ENCODE results near the gene PSG1.
"Not testable (repeated sequence)": the region's sequence is repeated elsewhere in the genome, so short reads cannot be mapped to it uniquely, and the experiment has no call there.

Gene PSG1

DNA sequence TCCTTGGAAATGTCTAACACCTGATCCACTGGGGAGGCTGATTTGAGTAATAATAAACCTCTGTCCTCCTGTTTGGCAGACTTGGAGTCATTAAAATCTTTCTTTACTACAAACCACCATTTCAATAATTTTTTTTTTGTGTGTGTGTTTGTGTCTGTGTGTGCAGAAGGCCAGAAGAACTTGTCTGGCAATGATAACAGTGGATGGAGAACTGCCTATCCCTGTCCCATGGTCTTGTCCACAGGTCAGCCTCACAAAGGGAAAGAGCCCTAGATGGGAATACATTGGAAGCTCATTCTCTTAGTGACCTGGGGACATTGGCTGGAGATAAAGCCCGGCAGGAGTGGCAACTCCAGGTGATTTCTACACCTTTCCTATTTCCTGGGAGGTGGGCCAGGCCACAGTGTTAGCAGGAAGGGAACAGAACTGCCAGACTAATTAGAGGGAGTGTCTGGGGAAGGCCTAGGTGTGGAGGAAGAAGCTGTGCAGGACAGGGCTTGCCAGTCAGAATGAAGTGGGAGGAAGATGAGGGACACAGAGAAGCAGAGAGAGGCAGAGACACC, 27.7 kb downstream of the PSG1 start:
- H3K27ac ChIP-seq (ENCODE audit: low read depth, low read length); H2BK120ac ChIP-seq (ENCODE audit: low read depth, low read length); DNase-seq; H3K56ac ChIP-seq (ENCODE audit: low read length); H2AK5ac ChIP-seq (ENCODE audit: low read length); H2BK5ac ChIP-seq (ENCODE audit: low read length); H3K4me3 ChIP-seq (ENCODE audit: low read length); H3K4ac ChIP-seq (ENCODE audit: low read depth, low read length); H3K79me1 ChIP-seq (ENCODE audit: low read length); H3K23ac ChIP-seq (ENCODE audit: low read length); H3K4me1 ChIP-seq (ENCODE audit: control insufficient read depth, low read depth, low read length); H4K5ac ChIP-seq (ENCODE audit: low read length); H2BK15ac ChIP-seq (replicated peaks; ENCODE audit: low read depth); H3K4me2 ChIP-seq (ENCODE audit: low read length); H3K18ac ChIP-seq (ENCODE audit: low read length); H3K36me3 ChIP-seq (ENCODE audit: control insufficient read depth, insufficient read depth, low read length); H3K9ac ChIP-seq (ENCODE audit: low read length); H4K8ac ChIP-seq (ENCODE audit: low read depth, low read length); H3K27me3 ChIP-seq (ENCODE audit: insufficient read depth, low read length, poor library complexity); H3K79me2 ChIP-seq (ENCODE audit: control insufficient read depth, insufficient read depth, low read length): not testable (repeated sequence)
- no CpG with 5 or more reads among the region's 1 CpG for WGBS (ENCODE audit: extremely low coverage, insufficient coverage, low lambda C conversion rate)

DNA sequence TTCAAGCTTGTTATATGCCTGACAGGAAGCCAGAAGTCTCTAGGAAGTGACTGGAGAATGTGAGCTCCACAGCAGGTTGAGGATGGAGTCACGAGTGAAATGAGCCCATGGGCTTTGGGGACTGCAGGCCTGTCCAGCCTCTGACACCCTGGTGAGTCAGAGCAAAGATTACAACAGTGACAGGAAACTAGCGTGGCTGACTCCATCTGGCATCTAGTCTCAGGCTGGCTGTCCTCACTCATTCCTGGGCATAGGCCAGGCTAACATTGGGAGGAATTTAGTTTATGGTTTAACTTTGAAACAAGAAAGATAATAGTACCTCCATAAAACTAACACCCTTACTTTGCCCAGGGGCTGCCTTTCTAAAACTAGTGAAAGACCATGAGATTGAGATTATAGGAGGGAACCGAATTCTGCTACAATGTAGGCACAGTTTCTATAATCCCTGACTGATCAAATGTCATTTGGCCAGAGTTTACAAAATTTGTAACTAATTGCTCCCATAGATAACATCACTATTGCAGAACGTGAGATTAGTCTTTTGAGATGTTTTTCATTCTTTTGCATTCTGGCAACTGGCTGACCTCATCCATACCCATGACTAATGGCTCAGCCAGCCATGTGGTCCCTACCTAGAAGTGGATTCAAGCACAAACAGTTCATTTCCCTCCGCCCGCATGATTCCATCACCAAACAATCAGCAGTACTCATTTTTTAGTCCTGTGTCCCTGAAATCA, 28.4 kb downstream of the PSG1 start:
- DNase-seq, result no peak
- Histone ChIP-seq H3K56ac (ENCODE audit: low read length) (no peak overlapping the region), H3K27ac (ENCODE audit: low read depth, low read length) (no peak overlapping the region), H3K27me3 (ENCODE audit: insufficient read depth, low read length, poor library complexity) (no peaks in the 10 kb centered on the region), H3K79me1 (ENCODE audit: low read length) (no peaks in the 10 kb centered on the region), H3K18ac (ENCODE audit: low read length) (no peak overlapping the region), H2AK5ac (ENCODE audit: low read length) (no peak overlapping the region), H3K79me2 (ENCODE audit: control insufficient read depth, insufficient read depth, low read length) (no peaks in the 10 kb centered on the region), H2BK120ac (ENCODE audit: low read depth, low read length) (no peak overlapping the region), H3K4ac (ENCODE audit: low read depth, low read length) (no peak overlapping the region), H4K5ac (ENCODE audit: low read length) (no peak overlapping the region), H3K4me2 (ENCODE audit: low read length) (no peak overlapping the region), H3K36me3 (ENCODE audit: control insufficient read depth, insufficient read depth, low read length) (no peaks in the 10 kb centered on the region), H4K8ac (ENCODE audit: low read depth, low read length) (no peak overlapping the region), H2BK15ac (replicated peaks; ENCODE audit: low read depth) (no peak overlapping the region), H3K4me3 (ENCODE audit: low read length) (no peak overlapping the region), H2BK5ac (ENCODE audit: low read length) (no peak overlapping the region), H3K9ac (ENCODE audit: low read length) (no peak overlapping the region), H3K23ac (ENCODE audit: low read length) (no peak overlapping the region), H3K4me1 (ENCODE audit: control insufficient read depth, low read depth, low read length) (no peaks in the 10 kb centered on the region)
- WGBS (ENCODE audit: extremely low coverage, insufficient coverage, low lambda C conversion rate), result no CpG with 5 or more reads among the region's 6 CpGs

DNA sequence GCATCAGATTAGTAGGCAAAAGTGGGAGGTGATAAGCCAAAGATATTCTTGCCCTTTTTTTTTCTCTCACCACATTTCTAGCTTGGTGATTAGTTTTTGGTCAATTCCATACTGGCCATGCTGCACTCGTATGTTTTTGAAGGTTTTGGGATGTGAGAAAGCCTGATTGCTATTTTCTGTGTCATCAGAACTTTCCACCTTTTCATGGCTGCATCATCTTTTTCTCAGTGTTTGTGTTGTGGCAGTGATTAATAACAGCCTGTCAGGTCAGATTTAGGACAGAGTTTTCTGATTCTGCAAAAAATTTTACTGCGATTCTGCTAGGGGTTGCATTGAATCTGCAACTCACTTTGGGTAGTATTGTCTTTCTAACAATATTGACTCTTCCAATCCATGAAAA, 32.9 kb downstream of the PSG1 start:
- Histone ChIP-seq H3K23ac (ENCODE audit: low read length) (no peak overlapping the region), H3K4ac (ENCODE audit: low read depth, low read length) (no peak overlapping the region), H3K4me2 (ENCODE audit: low read length) (no peak overlapping the region), H2BK120ac (ENCODE audit: low read depth, low read length) (no peak overlapping the region), H3K79me2 (ENCODE audit: control insufficient read depth, insufficient read depth, low read length) (no peaks in the 10 kb centered on the region), H3K27ac (ENCODE audit: low read depth, low read length) (no peak overlapping the region), H3K56ac (ENCODE audit: low read length) (no peak overlapping the region), H4K8ac (ENCODE audit: low read depth, low read length) (no peak overlapping the region), H2BK15ac (replicated peaks; ENCODE audit: low read depth) (no peak overlapping the region), H3K4me3 (ENCODE audit: low read length) (no peak overlapping the region), H3K9ac (ENCODE audit: low read length) (no peak overlapping the region), H4K5ac (ENCODE audit: low read length) (no peak overlapping the region), H3K79me1 (ENCODE audit: low read length) (no peaks in the 10 kb centered on the region), H3K4me1 (ENCODE audit: control insufficient read depth, low read depth, low read length) (no peaks in the 10 kb centered on the region), H3K27me3 (ENCODE audit: insufficient read depth, low read length, poor library complexity) (no peaks in the 10 kb centered on the region), H3K36me3 (ENCODE audit: control insufficient read depth, insufficient read depth, low read length) (no peaks in the 10 kb centered on the region), H2AK5ac (ENCODE audit: low read length) (no peak overlapping the region), H2BK5ac (ENCODE audit: low read length) (no peak overlapping the region), H3K18ac (ENCODE audit: low read length) (no peak overlapping the region)
- DNase-seq, result no peak
- no CpG with 5 or more reads among the region's 2 CpGs for WGBS (ENCODE audit: extremely low coverage, insufficient coverage, low lambda C conversion rate)

DNA sequence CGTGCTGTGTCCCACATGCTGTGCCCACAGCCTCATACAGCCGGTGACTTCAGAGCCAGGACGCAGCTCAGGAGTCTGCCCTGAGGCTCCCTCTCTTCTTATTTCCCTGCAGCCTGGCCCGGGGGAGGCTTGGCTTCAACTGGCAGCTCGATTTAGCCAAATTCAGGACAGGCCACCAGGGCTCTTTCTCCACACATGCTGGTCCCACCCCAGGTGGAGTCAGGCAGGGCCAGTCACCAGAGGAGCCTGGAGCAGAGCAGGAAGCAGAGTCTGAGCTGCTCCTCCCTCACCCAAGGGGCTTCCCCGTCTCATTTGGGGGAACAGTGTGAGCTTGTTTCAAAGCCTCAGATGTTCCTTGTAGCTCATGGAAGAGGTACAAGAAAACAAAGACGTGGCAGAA, 35.9 kb downstream of the PSG1 start:
- not testable (repeated sequence) for H3K18ac ChIP-seq (ENCODE audit: low read length)

DNA sequence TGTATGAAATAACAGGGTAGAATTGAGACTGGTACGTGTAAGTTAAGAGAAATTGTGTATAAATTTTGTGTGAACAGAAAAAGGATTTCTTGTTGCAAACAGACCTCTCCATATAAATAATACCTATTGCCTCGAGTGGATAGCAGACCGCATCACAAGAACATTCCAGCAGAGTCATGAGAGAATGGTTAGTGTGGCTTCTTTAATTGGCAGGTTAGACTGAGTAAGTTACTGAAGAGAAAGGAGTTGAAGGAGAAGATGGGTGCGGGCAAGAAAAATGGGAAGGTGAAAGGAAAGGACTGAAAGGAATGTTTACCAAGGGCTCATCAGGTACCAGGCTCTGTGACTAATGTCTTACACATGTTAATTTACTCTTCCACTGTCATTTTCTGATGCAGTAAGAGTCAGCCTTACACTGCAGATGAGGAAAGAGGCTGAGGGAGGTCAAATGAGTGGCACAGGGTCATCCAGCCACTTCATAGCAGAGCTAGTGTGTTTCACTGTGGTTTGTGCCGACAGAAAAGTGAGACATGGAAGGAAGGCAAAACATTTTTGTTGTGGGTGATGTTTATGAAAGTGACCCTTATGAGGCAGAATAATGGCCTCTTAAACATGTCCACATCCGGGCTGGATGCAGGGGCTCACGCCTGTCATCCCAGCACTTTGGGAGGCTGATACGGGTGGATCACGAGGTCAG, 46.6 kb downstream of the PSG1 start:
- not testable (repeated sequence) for H3K27ac ChIP-seq (ENCODE audit: low read depth, low read length); H3K9ac ChIP-seq (ENCODE audit: low read length); H3K79me2 ChIP-seq (ENCODE audit: control insufficient read depth, insufficient read depth, low read length); H3K4ac ChIP-seq (ENCODE audit: low read depth, low read length); H2AK5ac ChIP-seq (ENCODE audit: low read length); H3K4me3 ChIP-seq (ENCODE audit: low read length); H3K4me1 ChIP-seq (ENCODE audit: control insufficient read depth, low read depth, low read length); DNase-seq; H3K56ac ChIP-seq (ENCODE audit: low read length); H3K4me2 ChIP-seq (ENCODE audit: low read length); H2BK120ac ChIP-seq (ENCODE audit: low read depth, low read length); H3K79me1 ChIP-seq (ENCODE audit: low read length); H2BK5ac ChIP-seq (ENCODE audit: low read length); H4K5ac ChIP-seq (ENCODE audit: low read length); H3K23ac ChIP-seq (ENCODE audit: low read length); H2BK15ac ChIP-seq (replicated peaks; ENCODE audit: low read depth); H3K27me3 ChIP-seq (ENCODE audit: insufficient read depth, low read length, poor library complexity); H3K18ac ChIP-seq (ENCODE audit: low read length); H3K36me3 ChIP-seq (ENCODE audit: control insufficient read depth, insufficient read depth, low read length); H4K8ac ChIP-seq (ENCODE audit: low read depth, low read length)
- no CpG with 5 or more reads among the region's 9 CpGs for WGBS (ENCODE audit: extremely low coverage, insufficient coverage, low lambda C conversion rate)

More for the DNA sequence above, 35.9 kb downstream of the PSG1 start:
- not testable (repeated sequence) for H3K56ac ChIP-seq (ENCODE audit: low read length); H3K79me1 ChIP-seq (ENCODE audit: low read length); H2BK5ac ChIP-seq (ENCODE audit: low read length); H3K4me2 ChIP-seq (ENCODE audit: low read length); H3K23ac ChIP-seq (ENCODE audit: low read length); H3K4me3 ChIP-seq (ENCODE audit: low read length); H4K8ac ChIP-seq (ENCODE audit: low read depth, low read length); H3K36me3 ChIP-seq (ENCODE audit: control insufficient read depth, insufficient read depth, low read length); H2BK15ac ChIP-seq (replicated peaks; ENCODE audit: low read depth); H3K79me2 ChIP-seq (ENCODE audit: control insufficient read depth, insufficient read depth, low read length); DNase-seq; H4K5ac ChIP-seq (ENCODE audit: low read length); H3K27me3 ChIP-seq (ENCODE audit: insufficient read depth, low read length, poor library complexity); H2AK5ac ChIP-seq (ENCODE audit: low read length); H2BK120ac ChIP-seq (ENCODE audit: low read depth, low read length); H3K4ac ChIP-seq (ENCODE audit: low read depth, low read length); H3K4me1 ChIP-seq (ENCODE audit: control insufficient read depth, low read depth, low read length); H3K27ac ChIP-seq (ENCODE audit: low read depth, low read length); H3K9ac ChIP-seq (ENCODE audit: low read length)
- WGBS (ENCODE audit: extremely low coverage, insufficient coverage, low lambda C conversion rate), result no CpG with 5 or more reads among the region's 7 CpGs

Data from mesendoderm (in vitro differentiated cells).